Skeletal muscle tissue (tissue), 4 donors: ENCODE measurements around the gene BAIAP2L2. TPM values are rescaled to one million over a fixed set of nuclear protein-coding genes. Genes with fewer than 3 reads are reported as not detected.
"Not testable (repeated sequence)": the region's sequence is repeated elsewhere in the genome, so short reads cannot be mapped to it uniquely, and the experiment has no call there.

Experiments
- H3K27ac ChIP-seq: one replicate; pipeline ENCODE4 v1.7.0; 2013; ENCODE audit warnings: mild to moderate bottlenecking, low read depth, low read length, inconsistent platforms
- H3K27me3 ChIP-seq, 3 donors: one replicate each; pipeline ENCODE4 v1.7.0; 2013; ENCODE audit warnings: low read length in 3 of 3; ENCODE audit not compliant: control insufficient read depth in 3 of 3, insufficient read depth in 3 of 3
- H3K36me3 ChIP-seq, 3 donors: one replicate each; pipeline ENCODE4 v1.7.0; 2013; ENCODE audit warnings: low read length in 3 of 3; ENCODE audit not compliant: control insufficient read depth in 3 of 3, insufficient read depth in 3 of 3
- H3K4me1 ChIP-seq, 3 donors: one replicate each; pipeline ENCODE4 v1.7.0; 2013; ENCODE audit warnings: low read length in 3 of 3, mild to moderate bottlenecking in 3 of 3; ENCODE audit not compliant: control insufficient read depth in 3 of 3, insufficient read depth in 3 of 3
- H3K4me3 ChIP-seq, 3 donors: one replicate each; pipeline ENCODE4 v1.7.0; 2013; ENCODE audit warnings: low read length in 3 of 3
- H3K9ac ChIP-seq, 3 donors: one replicate each; pipeline ENCODE4 v1.7.0; 2013; ENCODE audit warnings: low read length in 3 of 3, mild to moderate bottlenecking in 3 of 3, moderate library complexity in 2 of 3, low read depth in 1 of 3
- H3K9me3 ChIP-seq, 3 donors: one replicate each; pipeline ENCODE4 v1.7.0; 2013; ENCODE audit warnings: low read length in 3 of 3; ENCODE audit not compliant: control insufficient read depth in 3 of 3
- total RNA-seq: library from RNA; depleted of rRNA; stranded (reverse); fragments of >200 nt; gene quantifications from one replicate; pipeline ENCODE4 v1.2.3, GENCODE V29; 2014
- donor health status: Osteomylitis.

BAIAP2L2 gene
- total RNA-seq, 1 donor from 2014 or later: not detected

DNA sequence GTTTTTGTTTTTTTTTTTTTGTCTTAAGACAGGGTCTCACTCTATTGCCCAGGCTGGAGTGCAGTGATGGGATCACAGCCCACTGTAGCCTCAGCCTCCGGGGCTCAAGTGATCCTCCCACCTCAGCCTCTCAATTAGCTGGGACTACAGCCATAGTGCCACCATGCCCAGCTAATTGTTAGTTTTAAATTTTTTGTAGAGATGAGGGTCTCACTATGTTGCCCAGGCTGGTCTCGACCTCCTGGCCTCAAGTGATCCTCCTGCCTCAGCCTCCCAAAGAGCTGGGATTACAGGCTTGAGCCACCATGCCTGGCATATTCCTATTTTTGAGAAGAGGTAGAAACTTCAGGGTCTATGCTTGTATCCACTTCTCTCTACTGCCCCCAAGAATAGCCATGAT lies 8.3 kb upstream of the BAIAP2L2 start:
- not testable (repeated sequence) for H3K9me3 ChIP-seq, H3K9ac ChIP-seq

DNA sequence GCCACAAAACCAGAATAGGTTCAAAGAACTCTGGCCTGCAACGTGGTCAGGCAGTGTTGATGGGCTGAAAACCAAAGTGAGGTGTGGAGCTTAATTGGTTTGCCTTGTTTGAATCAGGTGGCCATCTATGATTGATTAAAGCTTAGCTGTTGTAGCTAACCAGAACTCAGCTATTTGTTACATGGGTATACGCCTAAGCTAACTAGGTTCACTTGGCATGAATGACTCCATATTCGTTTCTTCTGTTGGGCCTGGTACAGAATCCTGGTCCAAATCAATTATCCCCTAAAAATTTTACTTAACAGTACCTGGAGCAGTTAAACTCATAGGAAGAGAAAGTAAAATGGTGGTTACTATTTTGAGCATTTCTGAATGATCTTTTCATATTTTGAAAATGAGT lies 7.7 kb upstream of the BAIAP2L2 start:
- Histone ChIP-seq H3K4me1 (peaks cover 0 to 9% (median 6%) of the 10 kb centered on the region in 3 donors), H3K36me3 (peaks cover 8 to 10% (median 8%) of the 10 kb centered on the region in 3 donors), H3K27ac (no peak overlapping the region), H3K9ac (no peak overlapping the region), H3K9me3 (no peaks in the 10 kb centered on the region), H3K4me3 (no peak overlapping the region), H3K27me3 (no peaks in the 10 kb centered on the region)

More for the DNA sequence above, 8.3 kb upstream of the BAIAP2L2 start:
- H3K27ac ChIP-seq, H3K4me1 ChIP-seq, H3K36me3 ChIP-seq, H3K27me3 ChIP-seq, H3K4me3 ChIP-seq: not testable (repeated sequence)

DNA sequence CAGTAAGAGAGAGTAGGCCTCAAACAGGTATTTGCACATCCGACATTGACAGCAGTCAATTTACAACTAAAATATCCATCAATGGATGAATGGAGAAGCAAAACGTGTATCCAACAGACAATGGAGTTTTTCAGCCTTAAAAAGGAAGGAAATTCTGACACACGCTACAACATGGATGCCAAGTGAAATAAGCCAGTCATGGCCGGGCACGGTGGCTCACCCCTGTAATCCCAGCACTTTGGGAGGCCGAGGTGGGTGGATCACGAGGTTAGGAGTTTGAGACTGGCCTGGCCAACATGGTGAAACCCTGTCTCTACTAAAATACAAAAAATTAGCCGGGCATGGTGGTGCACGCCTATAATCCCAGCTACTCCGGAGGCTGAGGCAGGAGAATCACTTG lies 7.1 kb upstream of the BAIAP2L2 start:
- not testable (repeated sequence) for H3K27me3 ChIP-seq, H3K4me1 ChIP-seq, H3K9ac ChIP-seq, H3K27ac ChIP-seq, H3K9me3 ChIP-seq, H3K4me3 ChIP-seq
- H3K36me3 ChIP-seq: peaks cover 9 to 11% (median 9%) of the 10 kb centered on the region in 3 donors

DNA sequence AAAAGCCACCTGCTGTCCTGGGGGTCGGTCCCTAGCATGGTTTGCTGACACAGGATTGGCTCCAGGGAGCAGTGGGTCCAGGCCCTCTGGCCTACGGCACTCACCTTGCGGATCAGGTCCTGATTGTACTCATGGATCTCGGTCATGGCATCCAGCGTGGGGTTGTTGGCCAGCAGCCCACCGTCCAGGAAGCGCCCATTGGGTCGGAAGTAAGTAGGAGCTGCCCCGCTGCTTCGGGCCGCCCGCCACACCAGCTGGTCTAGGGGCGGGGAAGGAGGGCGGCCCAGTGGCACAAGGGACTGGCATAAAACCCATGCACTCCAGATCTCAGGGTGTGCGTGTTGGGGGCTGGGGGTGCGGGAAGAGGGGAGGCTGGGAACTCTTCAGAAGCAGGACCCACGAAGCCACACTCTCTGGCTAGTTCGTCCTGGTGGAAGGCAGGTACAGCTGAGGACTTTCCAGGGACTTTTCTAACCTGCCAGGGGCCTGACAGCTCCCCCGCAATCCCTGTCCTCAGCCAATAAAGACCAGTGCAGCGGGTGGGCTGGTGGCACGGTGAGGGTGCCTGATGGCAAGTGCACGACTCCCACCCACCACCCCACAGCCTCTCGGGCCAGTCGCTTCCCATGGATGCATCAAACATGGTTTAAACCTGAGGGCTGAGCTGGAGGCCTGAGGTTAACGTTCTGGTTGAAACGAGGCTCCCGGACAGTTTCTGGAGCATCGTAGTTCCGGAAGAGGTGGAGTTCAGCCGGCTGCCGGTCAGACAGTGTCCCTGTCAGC lies 5.1 kb upstream of the BAIAP2L2 start:
- Histone ChIP-seq H3K9ac (no peak overlapping the region), H3K27me3 (no peaks in the 10 kb centered on the region), H3K9me3 (no peaks in the 10 kb centered on the region), H3K27ac (no peak overlapping the region), H3K36me3 (peaks cover 9 to 12% (median 11%) of the 10 kb centered on the region in 3 donors), H3K4me1 (peaks cover 4 to 16% (median 11%) of the 10 kb centered on the region in 3 donors), H3K4me3 (no peak overlapping the region)

DNA sequence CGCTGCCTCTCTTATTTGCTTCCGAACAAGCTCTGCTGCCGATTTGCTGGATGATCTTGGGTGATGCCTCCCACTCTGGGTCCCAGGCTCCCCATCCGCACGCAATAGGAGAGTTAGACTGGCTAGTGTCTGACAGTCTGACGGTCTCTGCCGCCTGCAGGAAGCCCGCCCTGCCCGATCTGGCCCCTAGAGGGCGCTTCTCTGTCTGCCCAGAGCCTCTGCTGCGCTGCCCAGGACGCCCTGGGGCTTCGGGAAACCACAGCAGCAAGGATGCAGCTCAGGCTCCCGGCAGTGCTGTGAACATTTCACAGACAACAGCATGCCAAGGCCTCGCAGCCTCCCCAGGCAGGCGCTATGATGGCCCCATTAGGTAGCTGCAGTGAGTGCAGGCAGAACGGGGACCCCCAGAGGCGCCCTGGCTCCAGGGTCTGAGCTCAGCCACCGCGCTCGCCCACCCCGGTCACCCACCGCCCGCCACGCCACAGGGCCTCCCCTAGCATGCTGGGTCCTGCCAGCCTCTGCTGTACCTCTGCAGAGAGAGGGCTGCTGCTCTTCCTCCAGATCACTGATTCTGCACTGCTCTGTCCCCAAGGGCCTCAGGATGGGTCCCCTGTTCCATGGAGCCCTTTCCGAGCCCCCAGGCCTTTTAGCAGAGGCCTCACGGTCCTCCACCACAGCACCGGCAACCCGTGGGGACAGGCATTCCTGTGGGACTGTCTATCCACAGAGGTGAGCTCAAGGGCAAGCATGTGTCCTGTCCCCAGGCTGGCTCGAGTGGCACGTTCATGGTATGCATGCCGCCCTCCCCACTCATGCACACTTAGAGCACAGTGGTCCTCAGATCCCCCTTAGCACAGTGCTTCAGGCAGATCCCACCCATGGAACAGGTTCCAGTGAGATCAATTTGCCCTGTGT lies 4.3 kb upstream of the BAIAP2L2 start:
- peak overlapping the region in 1 of 3 donors; percentile 12 for H3K9ac ChIP-seq
- H3K9me3 ChIP-seq: no peaks in the 10 kb centered on the region
- H3K4me1 ChIP-seq: peaks cover 6 to 16% (median 14%) of the 10 kb centered on the region in 3 donors
- no peak overlapping the region for H3K27ac ChIP-seq
- H3K36me3 ChIP-seq: peaks cover 9 to 12% (median 11%) of the 10 kb centered on the region in 3 donors
- no peaks in the 10 kb centered on the region for H3K27me3 ChIP-seq
- H3K4me3 ChIP-seq: no peak overlapping the region

DNA sequence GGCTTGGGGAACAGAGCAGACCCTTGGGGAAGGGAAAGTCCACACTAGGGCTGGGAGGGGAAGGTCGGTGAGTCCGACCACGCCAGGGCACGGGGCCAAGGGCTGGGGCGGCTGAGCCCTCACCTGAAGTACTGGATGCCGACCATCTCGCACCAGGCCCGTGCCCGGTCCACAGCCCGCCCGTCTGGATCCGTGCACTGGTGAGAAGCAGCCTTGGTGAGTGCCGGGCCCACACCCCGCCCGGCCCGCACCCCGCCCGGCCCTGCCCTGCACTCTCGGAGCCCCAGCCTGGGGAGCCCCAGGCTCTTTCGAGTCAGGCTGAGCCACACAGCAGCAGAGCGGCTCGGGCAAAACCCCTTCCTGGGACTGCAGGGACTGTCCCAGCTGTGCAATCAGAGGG lies 1.9 kb upstream of the BAIAP2L2 start:
- no peaks in the 10 kb centered on the region for H3K9me3 ChIP-seq
- H3K4me1 ChIP-seq: peaks cover 6 to 16% (median 14%) of the 10 kb centered on the region in 3 donors
- H3K27ac ChIP-seq: no peak overlapping the region
- H3K27me3 ChIP-seq: no peaks in the 10 kb centered on the region
- H3K4me3 ChIP-seq: no peak overlapping the region
- peaks cover 9 to 11% (median 10%) of the 10 kb centered on the region in 3 donors for H3K36me3 ChIP-seq
- no peak overlapping the region for H3K9ac ChIP-seq

DNA sequence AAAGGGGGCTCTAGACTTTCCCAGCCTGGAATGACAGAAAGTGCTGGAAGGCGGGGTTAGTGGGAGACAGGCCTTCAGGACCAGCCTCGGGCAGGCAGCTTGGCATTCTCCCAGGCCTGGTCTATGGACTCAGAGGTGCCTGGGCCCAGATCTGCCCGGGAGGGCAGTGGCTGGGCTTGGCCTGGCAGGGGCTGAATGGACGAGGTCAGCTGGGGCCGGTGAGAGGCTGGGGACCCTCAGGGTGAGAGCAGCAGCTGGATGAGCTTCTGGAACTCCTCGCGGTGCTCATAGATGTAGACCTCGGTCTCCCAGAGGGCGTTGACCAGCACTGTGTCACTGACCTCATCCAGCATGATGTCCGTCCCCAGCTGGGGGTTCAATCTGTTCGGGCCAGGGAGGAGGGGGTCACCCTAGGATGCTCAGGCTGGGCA lies 1.5 kb upstream of the BAIAP2L2 start:
- no peak overlapping the region for H3K9ac ChIP-seq
- H3K9me3 ChIP-seq: no peaks in the 10 kb centered on the region
- H3K27me3 ChIP-seq: no peaks in the 10 kb centered on the region
- H3K4me1 ChIP-seq: peaks cover 6 to 16% (median 14%) of the 10 kb centered on the region in 3 donors
- no peak overlapping the region for H3K27ac ChIP-seq
- H3K4me3 ChIP-seq: no peak overlapping the region
- peaks cover 9 to 11% (median 10%) of the 10 kb centered on the region in 3 donors for H3K36me3 ChIP-seq

DNA sequence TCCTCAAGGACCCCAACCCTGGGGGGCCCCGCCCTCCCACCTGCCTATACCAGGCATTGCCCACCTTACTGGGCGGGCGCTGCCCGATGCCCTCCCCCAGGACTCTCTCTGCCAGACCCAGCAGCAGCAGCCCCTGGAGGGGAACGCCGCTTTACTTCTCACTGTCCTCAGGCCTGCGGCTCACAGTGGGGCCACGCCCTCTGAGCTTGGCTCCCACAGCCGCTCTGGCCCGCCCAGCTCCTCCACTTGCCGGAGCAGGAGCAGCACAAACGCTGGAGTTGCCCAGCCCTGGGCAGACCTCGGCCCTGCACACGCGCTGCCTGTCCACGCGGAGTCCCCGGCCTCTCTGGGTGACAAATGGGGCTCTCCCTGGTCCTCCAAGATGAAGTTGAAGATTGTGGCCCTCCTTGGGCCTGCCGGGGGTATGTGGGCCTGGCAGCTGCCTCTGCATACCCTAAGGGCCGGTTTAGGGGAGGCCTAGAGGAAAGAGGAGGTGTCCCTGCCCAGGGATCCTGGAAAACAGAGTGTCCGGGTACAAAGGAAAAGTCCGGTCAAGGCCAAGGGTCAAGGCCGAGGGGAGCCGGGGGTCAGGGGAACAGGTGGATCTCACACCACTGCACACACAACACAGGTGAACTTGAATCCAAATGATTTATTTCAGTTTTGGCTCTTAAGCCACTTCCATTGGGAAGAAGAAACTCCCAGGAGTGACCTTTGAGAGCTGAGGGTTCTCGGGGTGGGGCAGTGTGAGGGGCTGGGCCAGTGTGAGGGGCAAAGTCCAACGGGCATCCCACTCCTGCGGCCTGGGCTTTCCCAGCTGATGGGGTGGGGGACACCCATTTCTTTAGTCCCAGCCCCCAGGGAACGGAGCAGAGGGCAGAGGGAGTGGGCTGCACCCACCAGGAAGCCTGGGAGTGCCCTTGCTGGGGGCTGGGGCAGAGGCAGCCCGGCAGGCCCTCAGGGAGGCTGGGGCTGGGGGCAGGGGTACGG lies 674 bp upstream of the BAIAP2L2 start:
- Histone ChIP-seq H3K4me3 (no peak overlapping the region), H3K27ac (no peak overlapping the region), H3K36me3 (peaks cover 9 to 11% (median 10%) of the 10 kb centered on the region in 3 donors), H3K27me3 (no peaks in the 10 kb centered on the region), H3K4me1 (peaks cover 6 to 16% (median 14%) of the 10 kb centered on the region in 3 donors), H3K9ac (peak overlapping the region in 1 of 3 donors; percentile 50), H3K9me3 (no peaks in the 10 kb centered on the region)

DNA sequence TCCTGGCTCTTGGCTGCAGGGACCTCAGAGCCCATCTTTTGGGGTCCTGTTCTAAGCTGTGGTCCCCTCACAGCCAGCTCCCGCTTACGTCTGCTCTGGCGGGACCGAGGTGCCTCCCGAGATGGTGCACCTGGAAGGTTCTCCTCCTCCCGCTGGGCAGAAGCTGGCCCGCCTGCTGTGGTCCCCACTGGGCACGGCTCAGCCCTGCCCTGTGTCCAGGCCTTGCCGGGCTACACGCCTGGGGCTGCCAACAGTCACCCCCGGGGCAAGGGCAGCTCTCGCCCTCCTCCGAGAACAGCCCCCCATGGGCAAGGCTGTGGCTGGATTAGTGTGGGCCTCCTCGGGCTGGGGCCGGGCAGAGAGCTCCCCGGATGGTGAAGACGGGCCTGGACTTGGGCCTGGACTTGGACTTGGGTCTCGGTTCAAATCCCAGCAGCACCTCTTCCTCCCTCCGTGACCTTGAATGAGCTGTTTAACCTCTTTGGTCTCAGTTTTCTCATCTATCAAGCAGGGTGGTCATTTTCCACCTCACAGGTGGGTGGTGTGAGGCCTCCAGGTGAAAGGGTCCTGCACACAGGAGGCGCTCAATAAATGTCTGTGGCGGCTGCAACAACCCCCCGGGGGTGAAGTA lies 998 bp downstream of the BAIAP2L2 start:
- peaks cover 6 to 10% (median 10%) of the 10 kb centered on the region in 3 donors for H3K4me1 ChIP-seq

More for the DNA sequence above, 998 bp downstream of the BAIAP2L2 start:
- no peak overlapping the region for H3K9ac ChIP-seq
- H3K9me3 ChIP-seq: no peaks in the 10 kb centered on the region
- no peak overlapping the region for H3K4me3 ChIP-seq
- no peak overlapping the region for H3K27ac ChIP-seq
- no peaks in the 10 kb centered on the region for H3K27me3 ChIP-seq
- H3K36me3 ChIP-seq: peaks cover 3 to 6% (median 6%) of the 10 kb centered on the region in 3 donors
